Stomach (tissue), 19 donors: ENCODE results near the gene MOK. TPM values are rescaled to one million over a fixed set of nuclear protein-coding genes. Genes with fewer than 3 reads are reported as not detected.
"Not testable (repeated sequence)": the region's sequence is repeated elsewhere in the genome, so short reads cannot be mapped to it uniquely, and the experiment has no call there.

Experiments
- DNase-seq, 2 donors: peaks; one replicate each; pipeline versions ENCODE4 v3.0.0 to v3.0.0-alpha.2; 2013 to 2019
- H3K27ac ChIP-seq, 5 donors: fragments of 200-600 bp in 4 of 5; sonication (generic) in 4 of 5; one replicate each; pipeline ENCODE4 v1.5.1; 2013 to 2019; ENCODE audit warnings: mild to moderate bottlenecking in 1 of 5, moderate library complexity in 1 of 5
- H3K27me3 ChIP-seq, 3 donors: fragments of 200-600 bp; sonication (generic); one replicate each; pipeline ENCODE4 v1.5.1; 2017 to 2019; ENCODE audit warnings: mixed run types in 1 of 3
- H3K36me3 ChIP-seq, 4 donors: fragments of 200-600 bp; sonication (generic); 1 replicate in 3 of 4; 2 replicates in 1 of 4; pipeline ENCODE4 v1.5.1; 2016 to 2019
- H3K4me1 ChIP-seq, 4 donors: fragments of 200-600 bp; sonication (generic); one replicate each; pipeline ENCODE4 v1.5.1; 2016 to 2019
- H3K4me3 ChIP-seq, 4 donors: fragments of 200-600 bp; sonication (generic) in 3 of 4; one replicate each; pipeline ENCODE4 v1.5.1; 2016 to 2019; ENCODE audit warnings: mild to moderate bottlenecking in 1 of 4
- H3K9me3 ChIP-seq, 4 donors: fragments of 200-600 bp; sonication (generic); one replicate each; pipeline ENCODE4 v1.5.1; 2016 to 2019
- EP300 ChIP-seq: sonication (generic); formaldehyde crosslinking; IDR thresholded peaks from one replicate; pipeline ENCODE4 v1.6.1; 2017; ENCODE audit warnings: antibody characterized with exemption
- POLR2A ChIP-seq, 4 donors: fragments of 450-650 bp; IDR thresholded peaks; one replicate each; pipeline ENCODE4 v1.6.1; 2016; ENCODE audit warnings: antibody characterized with exemption in 4 of 4, control low read depth in 2 of 4, mild to moderate bottlenecking in 1 of 4, moderate library complexity in 1 of 4
- POLR2AphosphoS5 ChIP-seq, 3 donors: sonication (generic); formaldehyde crosslinking; IDR thresholded peaks; one replicate each; pipeline ENCODE4 v1.6.1; 2016; ENCODE audit warnings: antibody characterized with exemption in 3 of 3
- WGBS, 5 donors: extraction: QIAGEN DNeasy Blood & Tissue Kit in 3 of 5; methylation state at CpG; one replicate each; pipeline versions ENCODE4 v1.1.5 to v1.1.7; 2013 to 2018; 5-methylcytosine and 5-hydroxymethylcytosine counted together
- intact Hi-C: fragments of 100-400 bp; cut with DNase I; formaldehyde crosslinking; loops from one replicate; pipeline ENCODE4 v1.15.1; 2023; ENCODE audit warnings: low total_unique reads
- long read RNA-seq, 10 donors: transcript quantifications; one replicate each; lab custom pipeline, GENCODE V29; 2026
- polyA plus RNA-seq, 3 donors: library from polyadenylated mRNA; stranded (reverse); fragments of 200-250 nt; gene quantifications; one replicate each; pipeline ENCODE4 v1.2.3, GENCODE V29; 2013
- total RNA-seq, 5 donors: library from RNA; depleted of rRNA; stranded (reverse); fragments of >200 nt; gene quantifications; one replicate each; pipeline versions ENCODE4 v1.1.0 to v1.2.3, GENCODE V29; 2014 to 2016
- TF ChIP-seq, protein P1 (sequence below), 7 experiments: fragments of 450-650 bp in 4 of 7; fragments of 200-600 bp in 3 of 7; sonication (generic) in 3 of 7; IDR thresholded peaks; one replicate each; pipeline ENCODE4 v1.5.1; 2016 to 2019; ENCODE audit warnings: antibody characterized with exemption in 7 of 7, control low read depth in 2 of 7, mild to moderate bottlenecking in 1 of 7
- donor health status: healthy with polysubstance abuse.
- donor health status: Bipolar disorder and iron deficiency.
- donor health status: healthy.

The MOK gene
- total RNA-seq, result 10 to 100 TPM; 10.7 to 46.9 (median 19.3) TPM
- polyA plus RNA-seq, result 10 to 100 TPM in 1 of 3 donors, 1 to 10 TPM in 2; 4.2 to 13.2 (median 9.8) TPM
- long read RNA-seq, donor 1, partial matches to known transcripts, result 0 of 1 reads
- long read RNA-seq, donor 1, other reads (novel, unspliced or antisense), result 0 of 1 reads
- long read RNA-seq, donor 2, partial matches to known transcripts, result 0 of 1 reads
- long read RNA-seq, donor 2, other reads (novel, unspliced or antisense), result 0 of 1 reads
- long read RNA-seq, donor 3, result 0 reads
- long read RNA-seq, donor 4, result 0 reads
- long read RNA-seq, donor 5, partial matches to known transcripts, result 0 of 1 reads
- long read RNA-seq, donor 5, other reads (novel, unspliced or antisense), result 0 of 1 reads
- long read RNA-seq, donor 6, partial matches to known transcripts, result 0 of 2 reads
- long read RNA-seq, donor 6, other reads (novel, unspliced or antisense), result 0 of 2 reads
- long read RNA-seq, donor 7, result 0 reads
- long read RNA-seq, donor 8, result 0 reads
- long read RNA-seq, donor 9, partial matches to known transcripts, result 0 of 1 reads
- long read RNA-seq, donor 9, other reads (novel, unspliced or antisense), result 0 of 1 reads
- long read RNA-seq, donor 10, partial matches to known transcripts, result 0 of 1 reads
- long read RNA-seq, donor 10, other reads (novel, unspliced or antisense), result 0 of 1 reads

DNA sequence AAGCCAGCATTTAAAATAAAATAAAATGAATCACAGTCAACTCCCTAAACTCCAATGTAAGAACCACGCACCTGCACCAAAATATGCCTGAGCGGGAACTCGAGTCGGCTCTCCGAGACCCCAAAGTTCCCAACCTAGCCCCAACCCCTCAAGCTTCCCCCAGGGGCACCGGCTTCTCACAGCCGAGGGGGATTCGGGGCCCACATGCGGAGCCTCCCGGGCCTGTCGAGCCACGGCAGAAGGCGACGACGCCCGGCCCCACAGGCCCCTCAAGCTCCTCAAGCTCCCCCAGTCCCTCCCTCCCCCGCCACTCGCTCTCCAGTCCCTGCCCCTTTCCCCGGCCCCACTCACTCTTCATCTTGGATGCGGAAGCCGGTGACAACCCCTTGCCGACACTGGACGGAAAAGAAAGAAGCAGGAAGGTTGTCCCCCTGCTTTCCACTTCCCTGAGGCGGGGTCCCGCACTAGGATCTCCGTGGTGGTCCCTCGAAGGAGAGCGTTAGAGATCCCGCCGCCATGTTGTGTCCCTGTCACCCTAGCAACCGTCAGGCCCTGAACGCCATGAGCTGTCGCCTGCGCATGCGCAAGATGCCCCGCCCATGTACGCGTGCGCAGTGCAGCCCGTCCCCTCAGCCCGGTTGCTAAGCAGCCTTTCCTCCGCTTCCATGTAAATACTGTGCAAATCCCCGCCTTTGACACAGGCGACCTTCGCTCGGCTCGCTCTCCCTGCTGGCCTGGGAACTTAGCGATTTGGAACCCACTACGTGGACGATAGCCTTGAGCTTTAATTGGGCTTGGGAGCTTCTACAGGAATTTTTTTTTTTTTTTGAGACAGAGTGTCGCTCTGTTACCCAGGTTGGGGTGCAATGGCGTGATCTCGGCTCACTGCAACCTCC, at the start of gene MOK:
Gene MOK (minus strand): TSS at position 554 of the 896 bp plus-strand sequence. CDS start 196 bp downstream, at position 358.
- 0 to 1% (median 1%) methylated on average over 40 to 53 of the region's 53 CpGs for WGBS, 5 donors
- Histone ChIP-seq H3K27me3 (no peaks in the 10 kb centered on the region), H3K4me3 (peak within 1 kb of the TSS; percentile 74 to 95 (median 91)), H3K36me3 (no peaks in the 10 kb centered on the region), H3K4me1 (peaks cover 0 to 21% (median 12%) of the 10 kb centered on the region in 4 donors), H3K27ac (peak within 1 kb of the TSS; percentile 7 to 76 (median 64)), H3K9me3 (no peaks in the 10 kb centered on the region)
- intact Hi-C loops, result no loop called here
- TF ChIP-seq EP300 (no peak), POLR2AphosphoS5 (IDR thresholded peaks at IDR 0.05) (peak in 2 of 3 donors; percentile 61 to 85), POLR2A (IDR thresholded peaks at IDR 0.05) (no peak)
- TF ChIP-seq, protein P1, sequence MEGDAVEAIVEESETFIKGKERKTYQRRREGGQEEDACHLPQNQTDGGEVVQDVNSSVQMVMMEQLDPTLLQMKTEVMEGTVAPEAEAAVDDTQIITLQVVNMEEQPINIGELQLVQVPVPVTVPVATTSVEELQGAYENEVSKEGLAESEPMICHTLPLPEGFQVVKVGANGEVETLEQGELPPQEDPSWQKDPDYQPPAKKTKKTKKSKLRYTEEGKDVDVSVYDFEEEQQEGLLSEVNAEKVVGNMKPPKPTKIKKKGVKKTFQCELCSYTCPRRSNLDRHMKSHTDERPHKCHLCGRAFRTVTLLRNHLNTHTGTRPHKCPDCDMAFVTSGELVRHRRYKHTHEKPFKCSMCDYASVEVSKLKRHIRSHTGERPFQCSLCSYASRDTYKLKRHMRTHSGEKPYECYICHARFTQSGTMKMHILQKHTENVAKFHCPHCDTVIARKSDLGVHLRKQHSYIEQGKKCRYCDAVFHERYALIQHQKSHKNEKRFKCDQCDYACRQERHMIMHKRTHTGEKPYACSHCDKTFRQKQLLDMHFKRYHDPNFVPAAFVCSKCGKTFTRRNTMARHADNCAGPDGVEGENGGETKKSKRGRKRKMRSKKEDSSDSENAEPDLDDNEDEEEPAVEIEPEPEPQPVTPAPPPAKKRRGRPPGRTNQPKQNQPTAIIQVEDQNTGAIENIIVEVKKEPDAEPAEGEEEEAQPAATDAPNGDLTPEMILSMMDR (IDR thresholded peaks at IDR 0.05), result peak in 1 of 7 experiments; percentile 12
- peak; percentile 96 to 100 for DNase-seq

- peaks cover 0 to 8% (median 2%) of the 10 kb centered on the region in 4 donors for H3K4me1 ChIP-seq
These were observed 48.2 kb upstream of the MOK start for GRCh38 chr14:102353126-102353619.

DNA sequence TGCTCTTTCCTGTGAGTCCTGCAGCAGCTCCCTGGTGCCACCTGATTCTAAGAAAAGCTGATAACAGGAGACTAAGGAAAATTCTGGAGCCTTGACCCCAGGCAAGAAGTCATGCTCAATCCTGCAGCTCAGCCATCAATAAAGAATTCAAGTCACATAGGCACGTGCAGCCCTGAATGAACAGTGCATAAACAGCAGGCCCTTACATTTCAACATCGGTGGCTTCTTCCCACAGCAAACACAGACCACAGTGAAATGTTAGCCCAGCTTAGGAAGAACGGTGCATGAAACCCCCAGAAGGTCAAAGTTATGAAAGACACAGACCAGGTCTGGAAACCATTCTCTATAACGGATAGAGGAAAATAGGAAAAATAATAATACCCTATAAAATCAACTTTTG, 47.2 kb upstream of the MOK start:
- Histone ChIP-seq H3K27ac (peak overlapping the region in 2 of 5 donors; percentile 51 to 66), H3K36me3 (peaks cover 35 to 99% (median 95%) of the 10 kb centered on the region in 4 donors), H3K27me3 (no peaks in the 10 kb centered on the region), H3K4me1 (peaks cover 0 to 8% (median 0%) of the 10 kb centered on the region in 4 donors), H3K4me3 (no peak overlapping the region), H3K9me3 (no peaks in the 10 kb centered on the region)
- no peak for DNase-seq
- 84 to 91% (median 91%) methylated on average over 4 of the region's 4 CpGs for WGBS, 5 donors
- TF ChIP-seq POLR2A (IDR thresholded peaks at IDR 0.05), result no peak
- no peak for TF ChIP-seq POLR2AphosphoS5 (IDR thresholded peaks at IDR 0.05)
- TF ChIP-seq, protein P1 (IDR thresholded peaks at IDR 0.05), result no peak
- TF ChIP-seq EP300, result no peak
- intact Hi-C loops, result no loop called here

More at GRCh38 chr14:102353126-102353619, 48.2 kb upstream of the MOK start:
- TF ChIP-seq EP300, result no peak
- no peak for TF ChIP-seq POLR2A (IDR thresholded peaks at IDR 0.05)
- no peak overlapping the region for H3K4me3 ChIP-seq
- DNase-seq, result peak; percentile 11 to 29
- H3K27me3 ChIP-seq, result no peaks in the 10 kb centered on the region
- intact Hi-C loops, result no loop called here
- H3K36me3 ChIP-seq, result peaks cover 32 to 99% (median 95%) of the 10 kb centered on the region in 4 donors
- WGBS, 5 donors, result 73 to 82% (median 82%) methylated on average over 8 of the region's 8 CpGs
- no peaks in the 10 kb centered on the region for H3K9me3 ChIP-seq
- peak overlapping the region in 2 of 5 donors; percentile 51 to 66 for H3K27ac ChIP-seq

DNA sequence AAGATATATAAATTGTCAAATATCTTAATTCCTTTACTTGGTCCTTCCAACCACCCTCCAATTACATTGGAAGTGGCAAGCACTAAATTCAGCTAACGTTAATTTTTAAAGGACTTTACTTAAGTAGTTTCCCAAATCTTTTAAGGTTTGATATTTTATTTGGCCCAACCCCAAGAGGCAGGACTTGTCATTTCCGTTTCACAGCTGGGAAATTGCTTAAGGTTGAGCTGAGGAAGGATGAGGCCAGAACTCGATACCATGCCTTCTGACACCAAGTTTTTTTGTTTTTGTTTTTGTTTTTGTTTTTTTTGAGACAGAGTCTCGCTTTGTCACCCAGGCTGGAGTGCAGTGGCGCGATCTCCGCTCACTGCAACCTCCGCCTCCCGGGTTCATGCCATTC, 46.6 kb upstream of the MOK start:
- Histone ChIP-seq H3K36me3 (peaks cover 39 to 99% (median 95%) of the 10 kb centered on the region in 4 donors), H3K27ac (peak overlapping the region in 2 of 5 donors; percentile 51 to 66)
- intact Hi-C loops, H3K4me3 ChIP-seq, H3K4me1 ChIP-seq, H3K9me3 ChIP-seq, DNase-seq, H3K27me3 ChIP-seq: not testable (repeated sequence)
- 77 to 92% (median 83%) methylated on average over 9 of the region's 9 CpGs for WGBS, 5 donors
